Lung (tissue), 12 donors: ENCODE measurements around the gene COL6A2. TPM values are rescaled to one million over a fixed set of nuclear protein-coding genes. Genes with fewer than 3 reads are reported as not detected.
A peak's percentile ranks its signal among the peaks of the same experiment; 100 is the strongest.

Source experiments
- ATAC-seq: fragments of 200-7000 bp; cut with Tn5 transposase; one replicate; pipeline ENCODE4 v1.9.1; 2020; ENCODE audit warnings: moderate number of reproducible peaks; ENCODE audit not compliant: insufficient read depth, low FRiP score
- DNase-seq, 3 donors: peaks; one replicate each; pipeline ENCODE4 v3.0.0-alpha.2; 2013 to 2017
- H3K27ac ChIP-seq, 2 donors: one replicate each; pipeline ENCODE4 v1.5.1; 2013; ENCODE audit warnings: mild to moderate bottlenecking in 2 of 2, moderate library complexity in 2 of 2, control low read depth in 1 of 2, inconsistent platforms in 1 of 2, low read depth in 1 of 2, low read length in 1 of 2
- H3K27me3 ChIP-seq, 3 donors: one replicate each; pipeline ENCODE4 v1.5.1; 2013; ENCODE audit warnings: low read length in 2 of 3; ENCODE audit not compliant: control insufficient read depth in 3 of 3, insufficient read depth in 3 of 3
- H3K36me3 ChIP-seq, 4 donors: one replicate each; pipeline ENCODE4 v1.5.1; 2013; ENCODE audit warnings: low read length in 4 of 4, mild to moderate bottlenecking in 1 of 4, moderate library complexity in 1 of 4; ENCODE audit not compliant: control insufficient read depth in 4 of 4, insufficient read depth in 4 of 4
- H3K4me1 ChIP-seq, 5 donors: one replicate each; pipeline ENCODE4 v1.5.1; 2013; ENCODE audit warnings: low read length in 5 of 5, mild to moderate bottlenecking in 2 of 5, moderate library complexity in 1 of 5; ENCODE audit not compliant: control insufficient read depth in 5 of 5, insufficient read depth in 5 of 5
- H3K4me3 ChIP-seq: one replicate; pipeline ENCODE4 v1.5.1; 2013; ENCODE audit warnings: mild to moderate bottlenecking, control low read depth, moderate library complexity
- H3K9ac ChIP-seq, 2 donors: one replicate each; pipeline ENCODE4 v1.5.1; 2013; ENCODE audit warnings: low read length in 2 of 2, control low read depth in 1 of 2; ENCODE audit not compliant: insufficient read depth in 1 of 2
- H3K9me3 ChIP-seq, 4 donors: one replicate each; pipeline ENCODE4 v1.5.1; 2013; ENCODE audit warnings: low read length in 3 of 4, mild to moderate bottlenecking in 1 of 4, moderate library complexity in 1 of 4; ENCODE audit not compliant: control insufficient read depth in 4 of 4, insufficient read depth in 3 of 4
- WGBS, 2 donors: extraction: QIAGEN DNeasy Blood & Tissue Kit; methylation state at CpG; one replicate each; pipeline ENCODE4 v1.1.7; 2013; 5-methylcytosine and 5-hydroxymethylcytosine counted together
- polyA plus RNA-seq, 2 donors: library from polyadenylated mRNA; stranded (reverse); fragments of 200-250 nt; gene quantifications; one replicate each; pipeline ENCODE4 v1.2.1, GENCODE V29; 2013
- total RNA-seq, 2 donors: library from RNA; depleted of rRNA in 1 of 2; stranded (reverse); fragments of >200 nt in 1 of 2; gene quantifications; one replicate each; pipeline ENCODE4 v1.2.1, GENCODE V29; 2014 to 2021
- TF ChIP-seq, protein P1 (sequence below): IDR thresholded peaks from 2 replicates; pipeline ENCODE4 v1.5.1; 2012; ENCODE audit warnings: mild to moderate bottlenecking; ENCODE audit errors: control extremely low read depth, extremely low read depth
- donor health status: control.
- donor health status: control.
- donor health status: Bipolar disorder and iron deficiency.
- donor health status: healthy.
- donor health status: DM: yes; HTN: yes; CAD: no.

COL6A2 gene
- total and polyA plus RNA-seq, 4 donors = 192 to 466 (median 292) TPM

DNA sequence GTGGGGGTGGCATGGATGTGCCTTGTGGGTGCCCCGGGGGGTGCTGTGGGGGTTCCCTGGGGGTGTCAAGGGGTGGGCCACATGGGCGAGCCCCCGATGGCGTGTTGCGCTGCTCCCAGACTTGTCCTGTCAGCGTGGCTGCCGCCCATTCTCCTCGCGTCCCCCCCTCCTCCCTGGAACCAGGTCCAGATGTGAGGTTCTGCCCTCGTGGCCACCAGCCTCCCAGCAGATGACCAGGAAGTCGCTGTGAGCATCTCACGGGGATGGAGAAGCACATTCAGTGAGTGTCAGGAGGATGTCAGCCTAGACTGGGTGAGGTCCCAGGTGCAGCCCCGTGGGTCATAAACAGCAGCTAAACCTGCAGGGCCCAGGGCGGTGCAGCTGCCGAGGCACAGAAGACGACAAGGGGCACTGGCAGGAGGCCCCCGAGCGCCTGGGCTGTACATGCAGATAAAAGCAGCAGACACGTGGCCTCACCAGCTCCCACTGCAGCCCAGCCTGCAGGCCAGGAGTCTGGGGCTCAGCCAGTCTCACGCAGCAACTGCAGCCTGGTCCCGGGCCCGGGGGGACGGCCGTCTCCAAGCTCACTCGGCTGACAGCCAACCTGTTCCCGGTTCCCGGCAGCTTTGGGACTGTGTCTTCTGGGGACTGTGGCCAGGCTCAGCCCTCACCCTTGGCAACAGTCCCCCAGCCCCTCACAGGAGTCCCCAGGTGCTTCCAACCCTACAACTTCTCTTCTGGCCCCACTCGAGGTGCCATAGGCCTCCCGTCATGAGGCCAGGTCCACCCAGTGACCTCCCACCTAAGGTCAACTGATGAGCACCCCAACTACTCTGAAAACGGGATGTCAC is 17.5 kb upstream of the COL6A2 start:
- H3K27me3 ChIP-seq = peaks cover 0 to 3% (median 0%) of the 10 kb centered on the region in 3 donors
- H3K4me3 ChIP-seq = no peak overlapping the region
- TF ChIP-seq, protein P1, sequence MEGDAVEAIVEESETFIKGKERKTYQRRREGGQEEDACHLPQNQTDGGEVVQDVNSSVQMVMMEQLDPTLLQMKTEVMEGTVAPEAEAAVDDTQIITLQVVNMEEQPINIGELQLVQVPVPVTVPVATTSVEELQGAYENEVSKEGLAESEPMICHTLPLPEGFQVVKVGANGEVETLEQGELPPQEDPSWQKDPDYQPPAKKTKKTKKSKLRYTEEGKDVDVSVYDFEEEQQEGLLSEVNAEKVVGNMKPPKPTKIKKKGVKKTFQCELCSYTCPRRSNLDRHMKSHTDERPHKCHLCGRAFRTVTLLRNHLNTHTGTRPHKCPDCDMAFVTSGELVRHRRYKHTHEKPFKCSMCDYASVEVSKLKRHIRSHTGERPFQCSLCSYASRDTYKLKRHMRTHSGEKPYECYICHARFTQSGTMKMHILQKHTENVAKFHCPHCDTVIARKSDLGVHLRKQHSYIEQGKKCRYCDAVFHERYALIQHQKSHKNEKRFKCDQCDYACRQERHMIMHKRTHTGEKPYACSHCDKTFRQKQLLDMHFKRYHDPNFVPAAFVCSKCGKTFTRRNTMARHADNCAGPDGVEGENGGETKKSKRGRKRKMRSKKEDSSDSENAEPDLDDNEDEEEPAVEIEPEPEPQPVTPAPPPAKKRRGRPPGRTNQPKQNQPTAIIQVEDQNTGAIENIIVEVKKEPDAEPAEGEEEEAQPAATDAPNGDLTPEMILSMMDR = no peak
- H3K36me3 ChIP-seq = no peaks in the 10 kb centered on the region
- ATAC-seq (no peak), DNase-seq (peak; percentile 83 to 89 (median 83))
- H3K27ac ChIP-seq = no peak overlapping the region
- peaks cover 0 to 3% (median 0%) of the 10 kb centered on the region in 4 donors for H3K9me3 ChIP-seq
- H3K4me1 ChIP-seq = peaks cover 0 to 38% (median 9%) of the 10 kb centered on the region in 5 donors
- no peak overlapping the region for H3K9ac ChIP-seq
- 72 to 86% methylated on average over 30 of the region's 30 CpGs for WGBS, 2 donors

DNA sequence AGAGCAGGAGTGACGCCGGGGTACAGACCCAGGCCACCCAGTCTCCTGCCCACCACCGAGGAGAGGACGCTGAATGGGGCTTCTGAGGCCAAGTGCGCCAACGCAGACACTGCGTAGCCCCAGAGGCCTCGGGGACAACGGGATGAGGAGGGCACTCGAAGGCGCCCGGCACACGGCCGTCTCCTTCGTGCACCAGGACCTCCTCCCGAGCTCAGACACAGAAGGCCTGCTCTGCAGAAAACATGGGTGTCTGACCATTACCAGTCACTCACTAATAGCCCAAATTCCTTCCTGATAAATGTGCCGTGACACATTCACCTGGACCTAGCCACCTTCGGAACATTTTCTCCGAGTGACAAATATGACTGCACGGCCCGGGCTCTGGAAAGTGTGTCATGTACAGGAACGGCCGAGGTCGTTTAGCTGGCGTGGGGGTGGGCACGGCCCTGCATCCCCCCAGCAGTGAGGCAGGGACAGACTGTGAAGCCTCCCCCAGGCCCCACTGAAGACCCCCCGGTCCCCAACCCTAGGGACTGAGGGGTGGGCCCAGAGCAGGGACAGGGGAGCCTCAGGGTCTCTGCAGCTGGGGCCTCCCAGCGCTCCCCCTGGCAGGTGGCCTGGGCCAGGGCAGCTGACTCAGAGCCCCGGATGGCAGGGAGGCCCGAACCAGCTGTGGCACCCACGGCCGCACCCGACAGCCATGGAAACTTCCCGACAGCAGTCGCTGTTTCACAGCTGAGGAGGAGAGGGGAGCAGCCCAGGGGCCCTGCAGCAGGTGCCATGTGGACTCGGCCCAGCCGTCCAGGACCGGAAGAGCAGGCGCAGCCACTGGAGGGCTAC is 16.7 kb upstream of the COL6A2 start:
- Histone ChIP-seq H3K27me3 (peaks cover 0 to 3% (median 0%) of the 10 kb centered on the region in 3 donors), H3K36me3 (no peaks in the 10 kb centered on the region), H3K27ac (no peak overlapping the region), H3K9me3 (peaks cover 0 to 5% (median 0%) of the 10 kb centered on the region in 4 donors), H3K4me1 (peaks cover 0 to 38% (median 9%) of the 10 kb centered on the region in 5 donors), H3K9ac (no peak overlapping the region), H3K4me3 (no peak overlapping the region)
- DNase-seq = no peak
- no peak for ATAC-seq
- 86 to 91% methylated on average over 38 to 39 of the region's 39 CpGs for WGBS, 2 donors
- TF ChIP-seq, protein P1 = no peak

DNA sequence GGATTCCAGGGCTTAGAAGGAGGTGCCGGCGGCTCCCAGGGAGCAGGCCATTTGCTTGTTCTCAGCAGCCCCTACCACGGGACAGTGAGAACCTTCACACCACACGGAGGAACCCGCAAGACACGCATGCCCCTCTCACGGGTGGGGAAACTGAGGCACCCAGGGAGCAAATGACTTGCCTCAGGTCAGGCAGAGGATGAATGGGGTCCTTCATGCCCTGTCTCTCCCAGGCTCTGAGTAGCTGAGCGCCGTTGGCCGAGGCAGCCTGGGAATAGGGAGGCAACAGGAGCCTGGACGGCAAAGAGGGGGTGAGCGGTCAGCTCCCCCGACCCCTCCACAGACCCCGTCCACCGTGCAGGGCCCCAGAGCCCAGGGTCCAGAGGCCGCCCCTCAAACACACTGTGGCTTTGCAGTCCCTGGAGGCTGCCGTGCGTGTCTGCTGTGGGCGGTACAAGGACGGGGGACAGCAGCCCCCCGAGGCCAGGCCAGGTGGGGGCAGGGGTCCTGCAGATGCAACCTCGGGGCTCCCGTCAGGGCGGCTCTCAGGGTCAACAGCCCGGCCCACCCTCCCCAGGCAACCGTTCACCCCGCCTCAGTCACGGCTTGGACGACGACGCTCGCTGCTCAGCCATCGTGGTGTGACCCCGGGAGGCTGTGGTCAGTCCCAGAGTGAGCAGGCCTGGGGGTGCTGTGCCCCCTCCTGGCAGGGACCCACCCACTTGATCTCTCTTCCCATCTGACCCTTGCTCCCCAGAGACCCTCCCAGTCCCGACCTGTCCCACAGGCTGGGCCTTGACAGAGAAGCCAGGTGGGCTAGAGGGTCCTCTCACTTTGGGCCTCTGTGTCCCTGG is 15.8 kb upstream of the COL6A2 start:
- peaks cover 0 to 3% (median 0%) of the 10 kb centered on the region in 3 donors for H3K27me3 ChIP-seq

More for the DNA sequence above, 15.8 kb upstream of the COL6A2 start:
- TF ChIP-seq, protein P1 = no peak
- DNase-seq (no peak), ATAC-seq (no peak)
- H3K36me3 ChIP-seq = no peaks in the 10 kb centered on the region
- 87 to 92% methylated on average over 31 to 35 of the region's 35 CpGs for WGBS, 2 donors
- no peak overlapping the region for H3K4me3 ChIP-seq
- H3K9me3 ChIP-seq = peaks cover 0 to 5% (median 1%) of the 10 kb centered on the region in 4 donors
- H3K27ac ChIP-seq = no peak overlapping the region
- H3K9ac ChIP-seq = no peak overlapping the region
- peaks cover 0 to 38% (median 9%) of the 10 kb centered on the region in 5 donors for H3K4me1 ChIP-seq
